ENCODE measurements around the gene DNAH8. TPM values are rescaled to one million over a fixed set of nuclear protein-coding genes. Genes with fewer than 3 reads are reported as not detected.

Gene DNAH8
- total RNA-seq, 1 donor from 2014 or later: not detected

DNA sequence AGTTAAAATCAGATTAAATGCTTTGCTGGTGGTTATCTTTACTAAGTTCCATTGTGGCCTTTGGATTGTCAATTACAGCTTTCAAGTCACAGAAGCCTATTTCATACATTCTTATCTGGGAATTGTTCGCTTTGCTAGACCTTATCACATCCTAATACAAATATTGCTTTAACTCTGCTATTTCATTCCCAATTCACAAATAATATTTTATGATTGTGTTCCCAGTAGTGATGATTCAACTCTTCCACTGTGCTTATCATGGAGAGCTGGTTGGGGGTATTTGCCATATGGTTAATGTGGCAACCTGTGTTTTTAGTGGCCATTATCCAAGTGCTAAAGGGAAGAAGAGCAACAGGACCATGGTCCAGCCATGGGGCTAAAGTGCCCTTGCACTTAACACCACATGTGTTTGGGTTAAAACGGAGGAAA, 260.5 kb downstream of the DNAH8 start:
- H3K27me3 Mint-ChIP-seq (ENCODE audit: low read depth, unreplicated experiment): peaks cover 23% of the 10 kb centered on the region
- no peaks in the 10 kb centered on the region for H3K36me3 ChIP-seq (ENCODE audit: insufficient read depth, low read length)
- no peaks in the 10 kb centered on the region for H3K9me3 Mint-ChIP-seq (ENCODE audit: unreplicated experiment)
- H4K20me1 ChIP-seq (ENCODE audit: insufficient read depth, low read length): no peaks in the 10 kb centered on the region
- H3K27ac Mint-ChIP-seq (ENCODE audit: unreplicated experiment): no peak overlapping the region
- no peaks in the 10 kb centered on the region for H3K79me2 ChIP-seq (ENCODE audit: insufficient read depth, low read length)
- H3K4me1 Mint-ChIP-seq (ENCODE audit: low read depth, unreplicated experiment): peaks cover 3% of the 10 kb centered on the region
- no peak overlapping the region for H2AFZ ChIP-seq (ENCODE audit: low read depth, low read length)
- no peak overlapping the region for H3K4me3 Mint-ChIP-seq (ENCODE audit: unreplicated experiment)
- no peak overlapping the region for H3K4me3 ChIP-seq (ENCODE audit: insufficient read depth, low read depth, low read length)
- DNase-seq (ENCODE audit: low read depth): no peak
- no peak overlapping the region for H3K9ac ChIP-seq (ENCODE audit: low read length)
- no peak for FAIRE-seq
- TF ChIP-seq, protein P1, sequence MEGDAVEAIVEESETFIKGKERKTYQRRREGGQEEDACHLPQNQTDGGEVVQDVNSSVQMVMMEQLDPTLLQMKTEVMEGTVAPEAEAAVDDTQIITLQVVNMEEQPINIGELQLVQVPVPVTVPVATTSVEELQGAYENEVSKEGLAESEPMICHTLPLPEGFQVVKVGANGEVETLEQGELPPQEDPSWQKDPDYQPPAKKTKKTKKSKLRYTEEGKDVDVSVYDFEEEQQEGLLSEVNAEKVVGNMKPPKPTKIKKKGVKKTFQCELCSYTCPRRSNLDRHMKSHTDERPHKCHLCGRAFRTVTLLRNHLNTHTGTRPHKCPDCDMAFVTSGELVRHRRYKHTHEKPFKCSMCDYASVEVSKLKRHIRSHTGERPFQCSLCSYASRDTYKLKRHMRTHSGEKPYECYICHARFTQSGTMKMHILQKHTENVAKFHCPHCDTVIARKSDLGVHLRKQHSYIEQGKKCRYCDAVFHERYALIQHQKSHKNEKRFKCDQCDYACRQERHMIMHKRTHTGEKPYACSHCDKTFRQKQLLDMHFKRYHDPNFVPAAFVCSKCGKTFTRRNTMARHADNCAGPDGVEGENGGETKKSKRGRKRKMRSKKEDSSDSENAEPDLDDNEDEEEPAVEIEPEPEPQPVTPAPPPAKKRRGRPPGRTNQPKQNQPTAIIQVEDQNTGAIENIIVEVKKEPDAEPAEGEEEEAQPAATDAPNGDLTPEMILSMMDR (IDR thresholded peaks at IDR 0.05; ENCODE audit: insufficient read depth, low read depth, low read length): no peak
- TF ChIP-seq EZH2 (IDR thresholded peaks at IDR 0.05; ENCODE audit: insufficient read depth, low read length): no peak
- no peaks in the 10 kb centered on the region for H3K36me3 Mint-ChIP-seq (ENCODE audit: low read depth, unreplicated experiment)
- H3K4me2 ChIP-seq (ENCODE audit: low read length): no peak overlapping the region
- no peaks in the 10 kb centered on the region for H3K4me1 ChIP-seq (ENCODE audit: insufficient read depth, low read length)
- no peak overlapping the region for H3K27ac ChIP-seq (ENCODE audit: low read depth, low read length)
- H3K27me3 ChIP-seq (ENCODE audit: insufficient read depth, low read length): peaks cover 4% of the 10 kb centered on the region
- H3K9me3 ChIP-seq (ENCODE audit: insufficient read depth, low read depth, low read length): no peaks in the 10 kb centered on the region

- no peak overlapping the region for H3K27ac ChIP-seq (ENCODE audit: low read depth, low read length)
- no peak for TF ChIP-seq EZH2 (IDR thresholded peaks at IDR 0.05; ENCODE audit: insufficient read depth, low read length)
- TF ChIP-seq, protein P1 (IDR thresholded peaks at IDR 0.05; ENCODE audit: insufficient read depth, low read depth, low read length): no peak
- FAIRE-seq: no peak
- no peaks in the 10 kb centered on the region for H3K36me3 ChIP-seq (ENCODE audit: insufficient read depth, low read length)
- H3K79me2 ChIP-seq (ENCODE audit: insufficient read depth, low read length): no peaks in the 10 kb centered on the region
- Mint-ChIP-seq H3K4me1 (ENCODE audit: low read depth, unreplicated experiment) (peaks cover 3% of the 10 kb centered on the region), H3K4me3 (ENCODE audit: unreplicated experiment) (no peak overlapping the region), H3K36me3 (ENCODE audit: low read depth, unreplicated experiment) (no peaks in the 10 kb centered on the region), H3K27ac (ENCODE audit: unreplicated experiment) (no peak overlapping the region), H3K27me3 (ENCODE audit: low read depth, unreplicated experiment) (peaks cover 23% of the 10 kb centered on the region), H3K9me3 (ENCODE audit: unreplicated experiment) (no peaks in the 10 kb centered on the region)
- no peak overlapping the region for H3K4me3 ChIP-seq (ENCODE audit: insufficient read depth, low read depth, low read length)
- DNase-seq (ENCODE audit: low read depth): no peak
- H3K9me3 ChIP-seq (ENCODE audit: insufficient read depth, low read depth, low read length): no peaks in the 10 kb centered on the region
- H3K4me1 ChIP-seq (ENCODE audit: insufficient read depth, low read length): no peaks in the 10 kb centered on the region
- H3K9ac ChIP-seq (ENCODE audit: low read length): no peak overlapping the region
- H3K27me3 ChIP-seq (ENCODE audit: insufficient read depth, low read length): peaks cover 4% of the 10 kb centered on the region
- H4K20me1 ChIP-seq (ENCODE audit: insufficient read depth, low read length): no peaks in the 10 kb centered on the region
- no peak overlapping the region for H2AFZ ChIP-seq (ENCODE audit: low read depth, low read length)
- H3K4me2 ChIP-seq (ENCODE audit: low read length): no peak overlapping the region
These were observed 260.9 kb downstream of the DNAH8 start for GRCh38 chr6:38976051-38976450.

GRCh38 chr6:38976801-38977500, 261.8 kb downstream of the DNAH8 start:
- Histone ChIP-seq H3K9ac (ENCODE audit: low read length) (no peak overlapping the region), H3K4me2 (ENCODE audit: low read length) (no peak overlapping the region), H3K36me3 (ENCODE audit: insufficient read depth, low read length) (no peaks in the 10 kb centered on the region), H3K4me3 (ENCODE audit: insufficient read depth, low read depth, low read length) (no peak overlapping the region), H3K4me1 (ENCODE audit: insufficient read depth, low read length) (no peaks in the 10 kb centered on the region), H2AFZ (ENCODE audit: low read depth, low read length) (no peak overlapping the region), H3K27ac (ENCODE audit: low read depth, low read length) (no peak overlapping the region), H3K9me3 (ENCODE audit: insufficient read depth, low read depth, low read length) (no peaks in the 10 kb centered on the region), H3K79me2 (ENCODE audit: insufficient read depth, low read length) (no peaks in the 10 kb centered on the region), H3K27me3 (ENCODE audit: insufficient read depth, low read length) (peaks cover 4% of the 10 kb centered on the region), H4K20me1 (ENCODE audit: insufficient read depth, low read length) (no peaks in the 10 kb centered on the region)
- Mint-ChIP-seq H3K9me3 (ENCODE audit: unreplicated experiment) (no peaks in the 10 kb centered on the region), H3K4me1 (ENCODE audit: low read depth, unreplicated experiment) (peaks cover 3% of the 10 kb centered on the region), H3K4me3 (ENCODE audit: unreplicated experiment) (no peak overlapping the region), H3K27ac (ENCODE audit: unreplicated experiment) (no peak overlapping the region), H3K27me3 (ENCODE audit: low read depth, unreplicated experiment) (peaks cover 21% of the 10 kb centered on the region), H3K36me3 (ENCODE audit: low read depth, unreplicated experiment) (no peaks in the 10 kb centered on the region)
- no peak for DNase-seq (ENCODE audit: low read depth)
- TF ChIP-seq, protein P1 (IDR thresholded peaks at IDR 0.05; ENCODE audit: insufficient read depth, low read depth, low read length): no peak
- no peak for TF ChIP-seq EZH2 (IDR thresholded peaks at IDR 0.05; ENCODE audit: insufficient read depth, low read length)
- no peak for FAIRE-seq
